Activated T-helper 9 cell treated with anti-CD3 and anti-CD28 coated beads, Interleukin-2, amount 50 U/mL, for 16 hours (primary cell): ENCODE data around the gene RAD52.
"Not testable (repeated sequence)": the region's sequence is repeated elsewhere in the genome, so short reads cannot be mapped to it uniquely, and the experiment has no call there.

Source experiments
- DNase-seq: peaks from one replicate; pipeline ENCODE4 v3.0.0-alpha.2; 2020; ENCODE audit warnings: low read depth

The RAD52 gene

GRCh38 chr12:967641-968040 is 18.1 kb upstream of the RAD52 start:
- DNase-seq: no peak

- DNase-seq: no peak
Measured at GRCh38 chr12:966724-967123, 17.2 kb upstream of the RAD52 start.

GRCh38 chr12:958588-959123 is 9.2 kb upstream of the RAD52 start:
- no peak for DNase-seq

GRCh38 chr12:955939-956338 is 6.4 kb upstream of the RAD52 start:
- no peak for DNase-seq

- no peak for DNase-seq
Measured at GRCh38 chr12:954741-955140, 5.2 kb upstream of the RAD52 start.

- DNase-seq: no peak
Measured at GRCh38 chr12:953776-954175, 4.3 kb upstream of the RAD52 start.

- no peak for DNase-seq
Measured at GRCh38 chr12:951176-951575, 1.7 kb upstream of the RAD52 start.

- DNase-seq: no peak
Measured at GRCh38 chr12:948238-948637, 1.3 kb downstream of the RAD52 start.

GRCh38 chr12:946631-947030 is 2.9 kb downstream of the RAD52 start:
- DNase-seq: no peak

- no peak for DNase-seq
Measured at GRCh38 chr12:946212-946611, 3.3 kb downstream of the RAD52 start.

- DNase-seq: no peak
Measured at GRCh38 chr12:944211-944610, 5.3 kb downstream of the RAD52 start.

GRCh38 chr12:943051-943450 is 6.4 kb downstream of the RAD52 start:
- DNase-seq: no peak

GRCh38 chr12:938810-939209 is 10.7 kb downstream of the RAD52 start:
- no peak for DNase-seq

- no peak for DNase-seq
Measured at GRCh38 chr12:936377-937345, 12.8 kb downstream of the RAD52 start.

- not testable (repeated sequence) for DNase-seq
Measured at GRCh38 chr12:935891-936290, 13.6 kb downstream of the RAD52 start.

GRCh38 chr12:931591-931990 is 17.9 kb downstream of the RAD52 start:
- no peak for DNase-seq

- no peak for DNase-seq
Measured at GRCh38 chr12:931060-931459, 18.4 kb downstream of the RAD52 start.

GRCh38 chr12:926641-927040 is 22.9 kb downstream of the RAD52 start:
- DNase-seq: no peak

- DNase-seq: no peak
Measured at GRCh38 chr12:922285-922684, 27.2 kb downstream of the RAD52 start.

- DNase-seq: no peak
Measured at GRCh38 chr12:920676-921075, 28.8 kb downstream of the RAD52 start.

GRCh38 chr12:916712-917445 is 32.6 kb downstream of the RAD52 start:
- no peak for DNase-seq

GRCh38 chr12:916240-916639 is 33.3 kb downstream of the RAD52 start:
- no peak for DNase-seq

- no peak for DNase-seq
Measured at GRCh38 chr12:915090-915489, 34.4 kb downstream of the RAD52 start.
